Adrenal gland (tissue), 5 donors: ENCODE results near the gene IGFBP5.

Experiments used
- POLR2A ChIP-seq, 2 donors: fragments of 450-650 bp; IDR thresholded peaks; one replicate each; pipeline ENCODE4 v1.6.1; 2017; ENCODE audit warnings: antibody characterized with exemption in 2 of 2, mild to moderate bottlenecking in 2 of 2, moderate library complexity in 1 of 2
- TF ChIP-seq, protein P1 (sequence below), 6 experiments: fragments of 450-650 bp in 4 of 6; fragments of 200-600 bp in 2 of 6; sonication (generic) in 1 of 6; IDR thresholded peaks; 1 replicate in 5 of 6; 2 replicates in 1 of 6; pipeline versions ENCODE4 v1.5.1 to v1.8.0; 2016 to 2021; ENCODE audit warnings: antibody characterized with exemption in 6 of 6, mild to moderate bottlenecking in 2 of 6, moderate library complexity in 1 of 6
- donor health status: DM: no; HTN: no; CAD: no.

DNA sequence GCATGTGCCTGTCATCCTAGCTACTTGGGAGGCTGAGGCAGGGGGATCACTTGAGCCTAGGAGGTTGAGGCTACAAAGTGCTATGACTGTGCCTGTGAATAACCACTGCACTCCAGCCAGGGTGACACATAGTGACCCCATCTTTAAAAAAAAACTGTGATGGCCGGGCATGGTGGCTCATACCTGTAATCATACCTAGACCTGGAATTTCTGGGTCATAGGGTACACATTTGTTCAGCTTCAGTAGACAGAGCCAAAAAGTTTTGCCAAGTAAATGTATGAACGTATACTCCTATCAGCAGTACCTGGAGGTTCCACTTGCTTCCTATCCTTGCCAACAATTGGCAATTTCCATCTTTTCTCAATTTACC lies 68.5 kb downstream of the IGFBP5 start:
- TF ChIP-seq, protein P1, sequence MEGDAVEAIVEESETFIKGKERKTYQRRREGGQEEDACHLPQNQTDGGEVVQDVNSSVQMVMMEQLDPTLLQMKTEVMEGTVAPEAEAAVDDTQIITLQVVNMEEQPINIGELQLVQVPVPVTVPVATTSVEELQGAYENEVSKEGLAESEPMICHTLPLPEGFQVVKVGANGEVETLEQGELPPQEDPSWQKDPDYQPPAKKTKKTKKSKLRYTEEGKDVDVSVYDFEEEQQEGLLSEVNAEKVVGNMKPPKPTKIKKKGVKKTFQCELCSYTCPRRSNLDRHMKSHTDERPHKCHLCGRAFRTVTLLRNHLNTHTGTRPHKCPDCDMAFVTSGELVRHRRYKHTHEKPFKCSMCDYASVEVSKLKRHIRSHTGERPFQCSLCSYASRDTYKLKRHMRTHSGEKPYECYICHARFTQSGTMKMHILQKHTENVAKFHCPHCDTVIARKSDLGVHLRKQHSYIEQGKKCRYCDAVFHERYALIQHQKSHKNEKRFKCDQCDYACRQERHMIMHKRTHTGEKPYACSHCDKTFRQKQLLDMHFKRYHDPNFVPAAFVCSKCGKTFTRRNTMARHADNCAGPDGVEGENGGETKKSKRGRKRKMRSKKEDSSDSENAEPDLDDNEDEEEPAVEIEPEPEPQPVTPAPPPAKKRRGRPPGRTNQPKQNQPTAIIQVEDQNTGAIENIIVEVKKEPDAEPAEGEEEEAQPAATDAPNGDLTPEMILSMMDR (IDR thresholded peaks at IDR 0.05), result no peak
- TF ChIP-seq POLR2A (IDR thresholded peaks at IDR 0.05), result no peak
